HG02610 (cell line): Measurements from ENCODE around the gene CNTN2.

ENCODE experiments used
- ATAC-seq: cut with Tn5 transposase; IDR thresholded peaks from one replicate; pipeline ENCODE4 v1.9.1; 2021; ENCODE audit warnings: mild to moderate bottlenecking, moderate library complexity; ENCODE audit not compliant: unreplicated experiment

Gene CNTN2

DNA sequence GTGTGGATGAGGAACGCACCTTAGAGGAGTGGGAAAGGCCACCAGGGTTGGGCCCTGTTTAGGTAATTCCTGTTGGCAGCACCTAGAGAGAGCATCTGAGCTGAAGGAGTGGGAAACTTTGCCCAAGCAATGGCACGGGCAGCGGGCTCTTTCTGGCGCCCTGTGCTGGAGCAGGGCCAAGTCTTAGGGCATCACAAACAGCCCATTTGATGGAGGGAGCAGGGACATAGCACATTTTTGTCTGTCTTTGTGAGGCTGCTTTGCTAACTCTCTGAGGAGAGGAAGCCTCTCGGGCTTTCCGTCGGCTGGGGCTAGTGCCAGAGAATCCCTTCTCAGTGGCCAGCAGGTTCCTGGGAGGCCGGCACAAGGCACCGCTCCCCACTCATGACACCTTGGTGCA, 22.5 kb upstream of the CNTN2 start:
- ATAC-seq: no peak

DNA sequence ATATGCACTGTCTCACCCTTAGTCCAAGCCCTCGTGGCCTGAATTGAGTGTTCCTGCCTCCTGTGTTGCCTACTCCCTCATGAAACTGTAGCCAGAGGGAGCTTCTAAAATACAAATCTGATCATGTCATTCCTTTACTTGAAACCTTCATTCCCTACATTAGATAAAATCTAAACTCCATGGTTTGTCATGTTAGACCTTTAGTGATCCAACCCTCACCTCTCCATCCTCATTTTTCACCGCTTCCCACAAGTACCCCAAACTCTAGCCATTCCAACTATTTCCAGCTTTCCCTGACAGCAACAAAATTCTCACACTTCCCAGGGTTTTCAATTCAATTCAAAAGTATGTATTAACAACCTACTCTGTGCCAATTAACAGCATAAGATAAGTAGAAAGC, 18.3 kb upstream of the CNTN2 start:
- no peak for ATAC-seq

DNA sequence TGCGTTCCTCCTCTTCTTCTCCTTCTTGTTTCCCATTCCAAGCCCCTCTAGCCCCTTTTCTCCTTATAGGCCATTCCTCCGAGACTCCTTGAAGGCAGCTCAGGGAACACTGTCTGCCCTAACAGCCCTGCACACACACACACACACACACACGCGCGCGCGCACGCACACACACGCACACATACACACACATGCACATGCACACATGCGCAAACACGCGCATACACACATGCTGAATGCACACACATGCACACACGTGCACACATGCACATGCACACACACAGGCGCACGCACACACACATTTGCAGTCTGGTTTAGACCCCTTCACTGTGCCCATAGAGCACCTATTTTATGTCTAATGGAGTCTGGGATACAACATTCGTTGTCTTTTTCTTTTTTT, 17.8 kb upstream of the CNTN2 start:
- ATAC-seq: no peak

- ATAC-seq: no peak
Measured at GRCh38 chr1:205026181-205026580, 16.8 kb upstream of the CNTN2 start.

DNA sequence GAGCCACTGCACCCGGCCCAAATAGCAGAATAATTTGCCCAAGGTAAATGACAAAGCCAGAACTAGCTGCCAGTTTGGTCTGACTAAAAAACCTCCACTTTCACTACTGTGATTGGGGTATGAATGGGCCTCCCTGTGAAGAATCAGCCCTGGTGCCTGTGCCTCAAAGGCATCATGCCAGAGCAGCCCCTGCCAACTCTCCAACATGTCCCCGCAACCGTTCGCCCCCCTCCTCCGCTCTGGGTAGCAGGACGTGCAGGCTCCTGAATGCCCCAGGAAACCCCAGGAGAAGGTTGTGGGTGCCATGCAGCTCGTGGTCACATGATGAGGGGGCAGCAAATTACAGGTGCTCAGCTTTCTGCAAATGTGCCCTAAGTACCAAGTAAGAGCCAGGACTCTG, 14.6 kb upstream of the CNTN2 start:
- no peak for ATAC-seq

DNA sequence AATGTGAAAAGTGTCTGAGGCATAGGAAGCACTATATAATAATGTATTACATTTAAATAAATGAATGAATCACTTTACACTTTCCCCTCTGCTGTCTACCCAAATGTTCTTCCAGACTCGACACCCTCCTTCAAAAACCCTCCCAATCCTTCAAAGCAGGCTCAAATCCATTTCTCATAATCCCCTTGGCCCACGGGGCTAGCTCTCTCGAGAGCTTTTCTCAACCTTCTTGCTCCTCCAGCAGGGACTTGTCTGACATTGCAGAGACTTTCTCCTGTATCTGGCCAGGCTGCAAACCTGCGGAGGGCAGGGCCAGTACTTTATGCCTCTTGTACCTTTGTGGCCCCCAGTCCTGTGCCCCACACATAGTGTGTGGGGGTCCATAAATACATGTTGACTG, 14.1 kb upstream of the CNTN2 start:
- ATAC-seq: no peak

DNA sequence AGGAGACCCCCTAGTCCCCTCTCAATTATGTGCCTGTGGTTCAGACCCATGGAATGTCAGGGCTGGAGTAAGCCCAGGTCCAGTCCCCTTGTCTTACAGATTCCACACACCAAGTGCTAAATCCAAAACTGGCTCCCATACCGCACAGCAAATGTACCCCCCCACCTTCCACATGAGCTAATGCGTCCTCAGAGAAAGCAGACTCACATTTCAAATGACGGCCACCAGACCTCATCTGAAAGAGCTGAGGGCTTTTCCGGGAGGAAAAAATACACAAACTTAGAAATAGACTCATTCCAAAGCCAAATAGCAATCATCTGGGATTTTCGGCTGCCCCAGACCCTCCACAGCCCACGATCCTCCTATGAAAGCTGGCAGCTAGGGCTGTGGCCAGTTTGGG, 12.8 kb upstream of the CNTN2 start:
- no peak for ATAC-seq

DNA sequence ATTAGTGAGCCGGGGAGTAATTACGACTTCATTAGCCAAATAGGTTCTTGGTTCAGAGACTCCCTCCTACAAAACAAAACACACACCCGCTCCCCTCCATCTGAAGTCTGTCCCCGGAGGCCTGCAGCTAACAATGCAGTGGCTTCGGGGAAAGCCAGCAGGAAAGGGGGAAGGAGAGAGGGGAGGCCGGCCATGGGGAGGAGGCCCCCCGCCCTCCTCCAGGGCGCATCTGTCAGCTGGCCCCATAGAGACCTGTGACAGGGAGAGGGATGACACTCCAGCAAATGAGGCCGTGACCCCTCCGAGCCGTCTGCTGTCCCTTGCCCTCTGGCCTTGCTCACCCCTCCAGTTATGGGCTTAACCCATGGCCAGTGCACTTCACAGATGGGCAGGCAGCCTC, 12.1 kb upstream of the CNTN2 start:
- ATAC-seq: no peak

DNA sequence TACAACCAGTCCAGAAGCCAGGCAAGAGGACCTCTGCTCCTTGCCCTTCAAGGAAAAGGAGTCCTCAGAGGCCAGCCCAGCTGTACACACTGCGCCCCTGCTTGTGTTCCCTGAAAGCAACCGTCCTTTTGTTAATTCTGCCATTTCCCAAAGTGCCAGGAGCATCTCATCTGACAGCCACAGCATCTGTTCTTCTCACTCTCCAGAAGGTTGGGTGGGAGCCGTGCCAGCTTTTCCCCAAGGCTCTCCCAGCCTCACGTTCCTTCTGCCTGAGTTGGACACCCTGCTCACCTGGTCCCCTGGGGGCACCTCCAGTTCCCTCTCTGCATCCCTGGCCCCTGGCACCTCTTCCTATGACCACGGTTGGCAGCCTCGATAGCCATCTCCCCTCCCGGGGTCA, 10.5 kb upstream of the CNTN2 start:
- no peak for ATAC-seq

DNA sequence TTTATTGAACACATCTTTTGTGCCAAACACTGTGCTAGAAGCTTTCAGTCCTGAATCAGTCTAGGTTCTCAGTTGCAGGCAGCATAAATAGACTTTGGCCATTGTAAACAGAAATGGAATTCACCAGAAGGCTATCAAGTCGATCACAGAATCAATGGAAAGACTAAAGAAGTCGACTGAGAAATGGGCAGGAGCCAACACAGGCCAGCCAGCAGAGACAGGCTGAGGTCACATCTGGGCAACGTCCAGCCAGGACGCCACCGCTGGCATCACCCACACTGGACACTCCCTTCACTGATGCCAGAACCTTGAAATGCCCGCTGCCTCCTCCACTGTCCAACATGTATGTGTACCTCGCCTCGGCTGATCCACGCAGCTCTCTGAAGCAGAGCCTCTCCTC, 5.5 kb upstream of the CNTN2 start:
- ATAC-seq: no peak

DNA sequence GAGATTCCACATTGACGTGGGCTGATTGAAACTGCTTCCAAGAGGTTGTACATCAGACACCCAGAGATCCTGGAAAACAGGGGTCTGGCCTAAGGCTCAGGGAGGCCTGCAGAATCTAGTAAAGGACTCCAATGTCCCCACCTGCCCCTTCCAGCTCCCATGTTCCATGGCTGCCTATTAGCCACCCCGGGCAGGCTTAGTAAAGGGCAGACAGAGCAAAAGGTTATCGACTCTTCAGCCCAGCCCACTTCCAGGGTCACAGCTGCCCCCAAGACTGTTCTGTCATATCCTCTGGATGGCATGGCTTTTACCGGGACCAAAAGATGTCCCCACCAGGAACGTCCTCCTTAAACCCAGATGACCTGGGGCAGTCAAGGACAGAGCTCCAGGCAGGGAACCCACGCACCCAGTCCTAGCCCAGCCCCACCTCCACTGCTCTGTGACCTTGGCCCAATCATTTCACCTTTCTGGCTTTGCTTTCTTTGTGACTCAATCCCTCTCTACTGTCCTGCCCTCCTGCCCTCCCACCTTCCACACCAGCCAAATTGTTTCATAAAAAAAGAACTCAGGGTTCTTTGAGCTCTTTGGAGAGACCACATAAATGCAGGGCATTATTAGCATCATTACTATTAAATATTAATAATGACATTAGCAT, 4.8 kb upstream of the CNTN2 start:
- ATAC-seq: no peak

- ATAC-seq: no peak
Measured at GRCh38 chr1:205041001-205041715, 1.9 kb upstream of the CNTN2 start.

DNA sequence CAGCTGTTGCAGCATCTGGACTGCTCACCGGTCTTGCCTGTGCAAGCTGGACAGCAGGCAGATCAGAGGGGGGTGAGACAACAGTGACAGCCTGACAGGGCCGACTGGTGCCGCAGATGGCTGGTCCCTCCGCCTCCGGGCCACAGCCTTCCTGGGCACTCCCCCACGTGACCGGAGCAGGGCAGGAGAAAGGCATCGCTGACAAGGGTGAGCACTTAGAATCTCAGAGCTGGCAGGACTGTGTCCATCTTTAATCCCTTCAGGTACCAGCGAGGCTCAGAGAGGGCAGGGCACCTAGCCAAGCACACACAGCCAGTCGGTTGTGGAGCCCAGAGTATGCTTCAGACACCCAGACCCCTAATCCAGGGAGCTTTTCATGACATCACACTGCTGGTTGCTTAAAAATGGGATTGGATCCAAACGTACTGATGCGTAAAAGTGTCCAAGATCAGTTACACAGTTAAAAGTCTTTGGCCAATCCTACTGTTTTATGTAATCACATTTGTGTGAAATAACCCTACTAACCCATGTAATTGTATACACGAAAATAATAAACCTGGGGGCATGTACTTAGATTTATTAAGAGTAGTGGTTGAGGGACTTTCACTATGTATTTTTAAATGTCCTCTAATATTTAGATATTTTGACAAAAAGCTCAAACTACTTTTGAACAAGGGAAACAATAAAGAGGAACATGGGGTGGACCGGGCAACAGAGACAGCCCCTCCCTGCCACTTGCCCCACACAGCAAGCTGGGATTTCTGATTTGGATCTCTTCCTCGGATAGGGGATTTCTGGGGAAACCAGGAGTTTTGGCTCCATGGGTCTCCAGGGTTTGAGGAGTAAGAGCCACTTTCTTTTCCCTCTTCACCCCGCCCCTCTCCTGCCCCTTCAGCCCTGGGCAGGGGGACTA, 758 bp upstream of the CNTN2 start:
- ATAC-seq: no peak

DNA sequence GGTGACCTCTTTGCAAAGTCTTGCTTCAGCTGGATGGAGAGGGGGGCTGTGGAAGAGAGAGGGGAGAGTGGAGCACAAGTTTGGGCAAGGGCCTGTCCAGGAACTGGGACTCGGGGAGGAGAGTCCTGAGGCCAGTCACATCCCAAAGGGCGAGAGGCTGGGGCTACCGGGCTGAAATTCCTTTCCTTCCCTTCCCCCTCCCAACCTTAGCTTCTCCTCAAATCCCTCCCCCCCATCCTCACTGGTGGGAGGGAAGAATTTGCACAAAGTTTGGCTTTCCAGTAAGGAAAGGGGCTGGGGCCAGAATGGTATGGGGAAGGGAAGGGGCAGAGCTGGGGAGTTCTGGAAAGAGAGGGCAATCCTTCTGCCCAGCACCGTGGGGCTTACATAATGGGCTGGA, 854 bp downstream of the CNTN2 start:
- ATAC-seq: no peak

DNA sequence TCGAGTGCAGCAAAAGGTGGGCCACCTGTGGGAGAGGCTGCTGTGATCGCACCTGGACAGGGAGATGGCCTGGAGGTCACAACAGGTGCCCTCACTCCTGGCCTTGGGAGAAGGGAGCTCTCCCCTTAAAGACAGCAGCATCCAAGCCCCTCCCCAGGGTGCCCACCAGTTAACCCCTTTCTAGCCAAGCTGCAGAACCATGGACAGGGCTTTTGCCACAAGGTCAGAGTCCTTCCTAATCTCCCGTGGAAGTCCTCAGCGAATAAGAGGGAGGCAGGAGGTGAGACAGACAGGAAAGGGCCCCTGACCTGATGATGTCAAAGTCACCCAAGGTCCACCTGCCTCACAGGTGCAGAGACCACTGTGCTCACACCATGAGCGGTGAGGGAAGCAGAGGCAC, 1.7 kb downstream of the CNTN2 start:
- ATAC-seq: no peak

GRCh38 chr1:205045146-205045545, 2.1 kb downstream of the CNTN2 start:
- ATAC-seq: no peak

GRCh38 chr1:205046870-205047269, 3.9 kb downstream of the CNTN2 start:
- ATAC-seq: no peak

- no peak for ATAC-seq
Measured at GRCh38 chr1:205047764-205048231, 4.8 kb downstream of the CNTN2 start.

DNA sequence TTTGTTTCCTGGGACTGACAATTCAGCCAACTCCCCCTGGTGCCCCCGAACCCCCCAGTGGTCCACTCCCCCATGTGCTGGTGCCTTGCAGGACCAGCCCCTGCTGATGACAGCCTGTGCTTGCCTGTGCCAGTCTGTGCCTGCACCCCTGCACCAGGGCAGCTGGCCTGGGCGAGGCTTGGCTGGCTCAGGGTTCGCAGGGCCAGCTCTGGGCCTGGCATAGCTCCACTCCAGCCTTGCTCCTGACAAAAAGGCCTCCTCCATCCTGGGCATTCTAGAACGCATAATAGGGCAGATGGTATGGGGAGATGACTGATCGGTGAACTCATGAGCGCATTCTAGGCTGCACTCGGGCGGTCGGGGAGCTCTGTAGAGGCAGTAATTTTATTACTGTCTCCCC, 5.4 kb downstream of the CNTN2 start:
- ATAC-seq: no peak

DNA sequence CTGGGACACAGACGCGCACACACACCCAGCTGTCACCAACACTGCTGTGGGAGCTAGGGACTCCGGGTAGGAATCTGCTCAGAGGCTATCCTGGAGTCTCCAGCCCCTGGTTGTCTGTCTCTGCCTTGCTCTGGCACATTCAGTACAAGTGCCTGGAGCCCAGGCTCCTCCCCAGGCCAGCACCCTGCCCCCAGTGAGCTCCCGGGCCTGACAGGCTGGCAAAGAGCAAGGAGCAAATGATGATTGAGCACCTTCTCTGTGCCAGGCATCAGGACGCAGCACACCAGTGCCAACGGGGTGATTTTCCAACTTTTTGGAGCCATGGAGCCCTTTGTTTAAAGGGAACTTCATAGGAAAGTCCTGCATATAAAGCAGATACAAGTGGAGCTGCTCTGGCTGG, 6.5 kb downstream of the CNTN2 start:
- no peak for ATAC-seq

DNA sequence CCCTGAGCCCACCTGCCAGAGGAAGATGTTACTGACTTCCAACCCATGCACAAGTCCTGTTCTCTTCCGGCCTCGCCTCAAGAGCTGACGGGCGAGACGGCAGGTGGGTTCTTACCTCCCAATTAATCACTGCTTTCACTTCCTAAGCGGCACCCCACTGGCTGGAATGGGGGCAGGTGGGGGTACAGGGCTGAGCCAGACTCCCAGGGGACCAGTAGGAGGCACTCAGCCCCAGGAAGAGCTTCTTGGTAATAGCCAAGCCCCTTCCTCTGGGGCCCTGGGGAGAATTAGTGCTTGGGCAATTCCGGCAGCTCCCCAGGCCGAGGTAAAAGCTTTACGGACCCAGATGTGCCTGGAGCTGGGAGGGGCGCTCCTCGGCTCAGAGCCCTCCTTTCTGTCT, 9.7 kb downstream of the CNTN2 start:
- no peak for ATAC-seq

DNA sequence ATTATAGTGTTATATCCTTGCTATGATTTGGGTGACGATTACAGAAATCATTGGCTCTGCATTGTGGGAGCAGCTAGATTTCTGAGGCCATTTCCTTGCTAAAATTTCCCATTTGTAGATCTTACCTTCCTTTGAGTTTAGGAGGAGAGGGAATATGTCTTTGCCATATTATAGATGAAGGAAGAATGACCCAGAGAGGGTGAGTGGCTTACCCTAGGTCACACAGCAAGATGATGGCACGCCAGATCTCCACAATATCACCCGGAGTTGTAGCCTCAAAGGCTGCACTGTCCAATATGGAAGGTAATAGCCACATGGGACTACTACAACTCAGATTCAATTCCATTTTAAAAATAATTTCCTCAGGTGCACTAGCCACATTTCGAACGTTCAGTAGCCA, 10.3 kb downstream of the CNTN2 start:
- no peak for ATAC-seq
